ENCODE results near the gene NHLH1. TPM values are rescaled to one million over a fixed set of nuclear protein-coding genes. Genes with fewer than 3 reads are reported as not detected.

NHLH1 gene
- total RNA-seq, 1 experiment from 2014 or later = 2.2 TPM

DNA sequence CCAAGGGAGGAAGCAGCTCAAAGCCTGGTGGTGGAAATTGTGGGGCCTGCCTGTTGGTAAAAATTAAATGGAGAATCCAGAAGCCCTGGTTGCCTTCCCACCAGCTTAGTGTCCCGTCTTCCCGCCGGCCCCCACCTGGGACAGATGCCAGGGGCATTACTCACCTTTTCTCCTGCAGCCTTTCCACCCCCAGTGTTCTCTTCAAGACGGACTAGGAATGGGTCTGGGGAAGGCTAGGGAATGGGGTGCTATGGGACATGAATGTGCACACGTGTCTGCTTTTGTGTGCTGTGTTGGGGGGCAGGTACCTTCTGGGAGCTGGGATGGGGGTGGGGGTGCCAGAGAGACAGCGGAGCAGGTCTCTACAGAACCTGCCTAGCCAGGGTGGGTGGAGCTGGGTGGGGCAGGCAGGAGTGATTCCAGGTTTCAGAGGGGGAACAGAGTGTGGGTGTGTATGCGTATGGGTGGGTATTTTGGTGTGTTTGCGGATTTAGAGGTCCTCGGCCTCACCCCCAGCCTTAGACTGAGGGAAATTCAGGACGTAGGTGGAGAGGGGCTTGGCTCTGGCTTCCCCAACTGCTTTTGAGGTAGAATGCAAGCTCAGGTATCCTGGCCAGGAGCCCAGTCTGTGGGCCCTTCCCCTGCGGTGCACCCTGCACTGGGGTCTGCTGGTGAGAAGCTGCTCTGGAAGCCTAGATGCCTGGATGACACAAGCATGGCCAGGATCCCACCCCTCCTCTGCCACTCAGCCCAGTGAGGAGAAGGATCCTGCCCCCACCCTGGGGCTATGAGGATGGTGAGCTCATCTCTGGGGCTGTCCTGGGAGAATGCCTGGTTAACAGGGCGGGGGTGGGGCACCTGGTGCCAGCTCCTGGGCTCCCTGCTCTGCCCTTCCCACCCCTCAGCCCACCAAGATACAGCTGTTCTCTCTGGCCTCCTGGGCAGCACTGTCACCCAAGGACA lies 41.2 kb downstream of the NHLH1 start:
- no peaks in the 10 kb centered on the region for H3K27me3 ChIP-seq
- no peaks in the 10 kb centered on the region for H3K36me3 ChIP-seq
- H3K4me3 ChIP-seq = no peak overlapping the region
- no peak overlapping the region for H3K27ac ChIP-seq
- peaks cover 22% of the 10 kb centered on the region for H3K4me1 ChIP-seq
- no peak for DNase-seq
- no peaks in the 10 kb centered on the region for H3K9me3 ChIP-seq (replicated peaks)

DNA sequence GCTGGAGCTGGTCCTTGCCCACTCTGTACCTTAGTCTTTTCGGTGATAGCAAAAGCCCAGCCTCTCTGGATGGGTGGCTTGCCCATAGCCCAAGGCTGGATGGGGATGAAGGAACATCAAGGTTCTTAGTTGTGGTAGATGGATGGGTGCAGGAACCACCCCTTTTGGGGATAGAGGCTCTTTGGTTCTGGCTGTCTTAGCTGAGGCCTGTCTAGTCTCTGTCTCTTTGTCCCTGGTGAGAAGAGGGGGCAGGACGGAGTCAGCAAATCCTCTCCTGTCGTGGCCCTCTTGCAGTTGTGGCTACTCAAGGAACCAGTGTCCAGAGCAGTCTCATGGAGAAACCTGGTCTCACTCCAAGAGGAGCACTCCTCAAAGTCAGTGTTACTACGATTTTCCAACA lies 42.0 kb downstream of the NHLH1 start:
- DNase-seq = no peak
- no peaks in the 10 kb centered on the region for H3K36me3 ChIP-seq
- peaks cover 22% of the 10 kb centered on the region for H3K4me1 ChIP-seq
- no peak overlapping the region for H3K27ac ChIP-seq
- H3K9me3 ChIP-seq (replicated peaks) = no peaks in the 10 kb centered on the region
- no peak overlapping the region for H3K4me3 ChIP-seq
- no peaks in the 10 kb centered on the region for H3K27me3 ChIP-seq

DNA sequence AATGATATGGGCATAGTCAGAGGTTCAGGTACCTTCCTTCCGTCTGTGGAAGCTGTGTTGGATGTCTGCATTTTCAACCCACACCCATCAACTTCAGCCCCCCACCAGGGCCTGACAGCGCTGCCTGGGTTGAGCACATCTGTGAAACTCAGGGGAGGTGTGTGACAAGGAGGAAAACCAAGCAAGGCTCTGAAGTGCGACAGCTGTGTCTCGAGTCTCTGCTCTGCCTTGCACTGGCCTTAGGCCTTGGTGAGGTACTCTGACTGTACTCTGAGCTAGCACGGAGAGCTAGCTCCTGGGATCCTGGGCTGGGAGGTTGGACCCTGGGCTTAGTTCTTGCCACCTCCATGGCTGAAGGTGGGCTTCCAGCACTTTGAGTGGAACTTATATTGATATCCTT lies 42.6 kb downstream of the NHLH1 start:
- no peak for DNase-seq

DNA sequence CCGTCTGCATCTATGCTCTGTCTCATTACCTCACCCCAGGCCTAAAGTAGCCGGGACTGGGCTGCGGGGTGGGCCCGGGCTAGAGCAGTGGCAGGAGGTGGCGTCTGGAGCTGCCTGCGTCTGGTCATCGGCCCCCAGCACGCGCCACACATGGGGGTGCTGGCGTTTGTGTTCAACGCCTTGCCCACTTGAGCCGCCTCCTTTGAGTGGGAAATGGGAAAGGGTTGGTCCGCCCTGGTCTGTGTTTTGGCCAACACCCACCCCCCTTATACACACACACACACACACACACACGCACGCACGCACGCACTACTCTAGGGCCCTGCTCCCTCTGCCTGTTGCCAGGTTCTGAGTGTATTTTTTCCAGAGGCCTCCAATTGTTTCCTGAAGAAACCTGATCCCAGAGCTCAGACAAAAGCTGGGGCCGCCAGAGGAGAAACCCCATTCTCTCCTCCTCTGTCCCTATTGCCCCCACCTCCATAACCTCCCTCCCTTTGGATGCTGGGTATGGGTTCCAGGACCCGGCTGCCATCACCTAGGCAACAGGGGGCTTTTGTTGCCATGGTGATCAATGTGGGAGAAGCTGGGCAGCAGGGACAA lies 43.6 kb downstream of the NHLH1 start:
- DNase-seq = peak; percentile 31 to 38
- no peak overlapping the region for H3K27ac ChIP-seq
- no peaks in the 10 kb centered on the region for H3K27me3 ChIP-seq
- H3K9me3 ChIP-seq (replicated peaks) = no peaks in the 10 kb centered on the region
- H3K4me1 ChIP-seq = peaks cover 16% of the 10 kb centered on the region
- H3K4me3 ChIP-seq = no peak overlapping the region
- no peaks in the 10 kb centered on the region for H3K36me3 ChIP-seq

More for the DNA sequence above, 42.6 kb downstream of the NHLH1 start:
- H3K4me3 ChIP-seq = no peak overlapping the region
- no peaks in the 10 kb centered on the region for H3K9me3 ChIP-seq (replicated peaks)
- H3K36me3 ChIP-seq = no peaks in the 10 kb centered on the region
- H3K27me3 ChIP-seq = no peaks in the 10 kb centered on the region
- peaks cover 22% of the 10 kb centered on the region for H3K4me1 ChIP-seq
- no peak overlapping the region for H3K27ac ChIP-seq

DNA sequence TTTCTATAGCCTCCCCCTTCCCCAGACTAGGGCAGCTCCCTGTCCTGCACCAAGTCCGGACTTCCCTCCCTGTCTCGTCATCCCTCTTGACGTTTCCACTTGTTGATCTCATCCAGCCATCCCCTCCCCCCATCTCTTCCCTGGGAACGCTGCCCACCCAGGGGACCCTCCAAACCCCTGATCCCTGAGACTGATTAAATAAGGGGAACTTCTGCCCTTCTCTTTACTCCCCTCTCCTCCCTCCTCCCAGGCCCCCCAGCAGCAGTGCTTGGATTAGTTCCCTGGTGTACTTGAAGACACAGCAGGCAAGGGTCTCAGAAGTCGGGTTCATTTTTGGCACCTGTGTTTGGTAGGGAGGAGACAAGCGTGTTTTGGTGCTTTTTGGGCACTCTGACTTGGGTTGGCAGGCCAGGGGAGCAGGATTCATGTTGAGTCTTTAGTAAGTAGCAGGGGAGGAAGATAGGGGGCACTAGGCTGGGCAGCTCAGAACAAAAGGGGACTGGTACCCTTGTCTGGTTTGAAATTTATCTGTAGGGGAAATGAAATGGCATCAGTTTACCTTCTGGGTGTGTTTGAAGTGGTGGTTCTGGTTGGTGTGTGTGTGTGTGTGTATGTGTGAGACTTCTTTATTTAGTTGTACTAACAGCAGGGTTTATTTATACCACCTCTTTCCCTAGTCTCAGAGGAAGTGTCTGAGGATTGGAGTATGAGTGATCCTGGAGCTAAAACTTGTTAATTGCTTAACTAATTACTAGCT lies 44.6 kb downstream of the NHLH1 start:
- H3K4me1 ChIP-seq = peaks cover 12% of the 10 kb centered on the region
- no peak for DNase-seq
- H3K4me3 ChIP-seq = no peak overlapping the region
- no peaks in the 10 kb centered on the region for H3K36me3 ChIP-seq
- no peaks in the 10 kb centered on the region for H3K27me3 ChIP-seq
- H3K27ac ChIP-seq = no peak overlapping the region
- H3K9me3 ChIP-seq (replicated peaks) = no peaks in the 10 kb centered on the region

DNA sequence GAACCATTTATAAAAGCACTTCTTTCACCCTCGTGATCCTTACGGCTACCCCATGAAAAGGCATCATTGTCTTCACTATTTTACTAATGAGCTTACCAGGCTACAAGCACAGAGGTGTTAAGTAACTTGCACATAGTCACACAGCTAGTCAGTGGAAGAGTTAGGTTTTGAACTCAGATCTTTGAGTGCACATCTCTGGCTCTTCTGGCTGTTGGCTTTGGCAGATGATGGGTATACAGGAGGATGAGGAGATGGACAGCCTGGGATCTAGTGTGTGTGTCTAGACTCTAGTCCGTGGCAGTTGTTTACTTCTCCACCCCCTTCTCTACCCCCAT lies 45.1 kb downstream of the NHLH1 start:
- no peak overlapping the region for H3K27ac ChIP-seq
- no peak for DNase-seq
- peaks cover 12% of the 10 kb centered on the region for H3K4me1 ChIP-seq
- H3K9me3 ChIP-seq (replicated peaks) = no peaks in the 10 kb centered on the region
- H3K4me3 ChIP-seq = no peak overlapping the region
- no peaks in the 10 kb centered on the region for H3K36me3 ChIP-seq
- no peaks in the 10 kb centered on the region for H3K27me3 ChIP-seq

DNA sequence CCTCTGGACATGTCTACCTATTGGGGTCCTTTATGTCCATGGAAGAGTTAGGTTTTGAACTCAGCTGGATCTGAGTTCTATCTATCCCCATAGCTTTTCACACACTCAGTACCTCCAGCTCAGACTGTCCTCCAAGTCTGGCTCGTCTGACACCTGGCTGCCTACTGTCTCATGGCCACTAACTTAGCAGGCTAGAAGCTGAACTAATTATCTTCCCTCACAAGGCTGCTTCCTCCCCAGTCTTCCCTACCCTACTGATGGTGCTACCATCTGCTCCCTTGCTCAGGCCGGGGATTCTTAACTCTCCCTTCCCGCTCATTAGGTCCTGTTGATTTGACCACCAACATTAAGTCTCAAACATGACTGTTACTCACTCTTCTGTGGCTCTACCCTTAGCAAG lies 46.8 kb downstream of the NHLH1 start:
- Histone ChIP-seq H3K4me3 (no peak overlapping the region), H3K4me1 (peaks cover 12% of the 10 kb centered on the region), H3K27ac (no peak overlapping the region), H3K27me3 (no peaks in the 10 kb centered on the region), H3K36me3 (no peaks in the 10 kb centered on the region), H3K9me3 (replicated peaks) (no peaks in the 10 kb centered on the region)
- no peak for DNase-seq

DNA sequence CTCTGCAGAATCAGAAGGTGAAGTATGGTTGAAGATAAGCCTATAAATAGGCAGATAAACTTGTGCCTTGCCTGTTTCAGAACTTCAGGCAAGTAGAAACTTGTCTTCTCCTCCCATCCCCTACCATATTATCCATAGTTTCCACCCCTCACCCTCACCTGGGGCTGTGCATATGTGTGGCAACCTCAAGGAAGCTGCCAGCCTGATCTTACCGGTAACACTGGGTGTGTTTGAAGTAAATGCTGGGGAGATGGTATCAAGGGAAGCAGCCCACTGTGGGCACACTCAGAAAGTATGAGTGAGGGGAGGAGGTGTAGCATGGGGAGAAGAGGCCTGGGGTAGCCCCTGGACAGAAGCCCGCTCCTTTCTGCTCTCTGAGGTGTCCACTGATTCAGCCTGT lies 48.0 kb downstream of the NHLH1 start:
- Histone ChIP-seq H3K27me3 (no peaks in the 10 kb centered on the region), H3K36me3 (no peaks in the 10 kb centered on the region), H3K4me1 (peaks cover 12% of the 10 kb centered on the region), H3K4me3 (no peak overlapping the region), H3K27ac (no peak overlapping the region), H3K9me3 (replicated peaks) (no peaks in the 10 kb centered on the region)
- DNase-seq = no peak

DNA sequence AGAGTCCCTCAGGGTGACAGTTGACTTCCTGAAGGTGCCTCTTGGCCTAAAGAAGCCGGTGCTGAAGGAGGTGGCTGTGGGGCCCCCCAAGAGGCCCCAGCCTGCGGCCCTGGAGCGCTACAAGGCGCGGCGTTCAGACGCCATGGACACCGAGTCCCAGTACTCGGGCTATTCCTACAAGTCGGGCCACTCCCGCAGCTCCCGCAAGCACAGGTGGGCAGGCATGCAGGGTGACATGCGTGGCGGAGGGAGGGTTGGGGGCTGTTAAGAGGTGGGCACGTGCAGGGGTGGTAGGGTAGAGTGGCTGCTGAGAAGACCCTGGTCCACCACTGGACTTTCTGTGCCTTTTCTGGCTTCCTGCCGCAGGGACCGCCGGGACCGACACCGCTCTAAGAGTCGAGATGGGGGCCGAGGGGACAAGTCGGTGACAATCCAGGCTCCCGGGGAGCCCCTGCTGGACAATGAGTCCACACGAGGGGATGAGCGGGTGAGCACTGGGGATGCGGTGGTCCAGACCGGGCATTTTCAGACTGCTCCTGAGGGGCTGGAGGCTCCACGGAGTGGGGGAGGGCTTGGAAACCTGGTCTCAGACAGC lies 48.9 kb downstream of the NHLH1 start:
- DNase-seq = no peak
- Histone ChIP-seq H3K4me1 (peaks cover 6% of the 10 kb centered on the region), H3K27me3 (no peaks in the 10 kb centered on the region), H3K27ac (no peak overlapping the region), H3K9me3 (replicated peaks) (no peaks in the 10 kb centered on the region), H3K36me3 (no peaks in the 10 kb centered on the region), H3K4me3 (no peak overlapping the region)

DNA sequence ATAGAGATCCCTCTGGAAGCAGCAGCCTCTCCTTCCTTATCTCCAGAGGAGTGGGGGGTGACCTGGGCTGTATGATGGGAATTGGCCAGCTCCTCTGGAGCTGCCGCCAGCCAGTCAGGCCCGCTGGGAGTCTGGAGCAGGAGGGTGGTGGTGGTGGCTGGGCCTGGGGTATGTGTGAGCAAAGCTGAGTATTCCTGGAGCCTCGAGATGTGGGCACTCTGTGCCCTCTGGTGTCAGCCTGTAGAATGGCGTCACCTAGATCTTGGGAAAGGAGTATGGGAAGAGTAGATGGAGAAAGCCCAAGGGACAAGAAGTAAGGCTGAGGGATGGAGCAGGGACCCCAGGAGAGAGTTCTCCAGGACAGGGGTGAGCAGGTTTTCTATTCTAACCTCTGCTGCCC lies 49.5 kb downstream of the NHLH1 start:
- Histone ChIP-seq H3K4me1 (no peaks in the 10 kb centered on the region), H3K27me3 (no peaks in the 10 kb centered on the region), H3K4me3 (no peak overlapping the region), H3K36me3 (no peaks in the 10 kb centered on the region), H3K27ac (no peak overlapping the region), H3K9me3 (replicated peaks) (no peaks in the 10 kb centered on the region)
- DNase-seq = peak; percentile 33 to 50

DNA sequence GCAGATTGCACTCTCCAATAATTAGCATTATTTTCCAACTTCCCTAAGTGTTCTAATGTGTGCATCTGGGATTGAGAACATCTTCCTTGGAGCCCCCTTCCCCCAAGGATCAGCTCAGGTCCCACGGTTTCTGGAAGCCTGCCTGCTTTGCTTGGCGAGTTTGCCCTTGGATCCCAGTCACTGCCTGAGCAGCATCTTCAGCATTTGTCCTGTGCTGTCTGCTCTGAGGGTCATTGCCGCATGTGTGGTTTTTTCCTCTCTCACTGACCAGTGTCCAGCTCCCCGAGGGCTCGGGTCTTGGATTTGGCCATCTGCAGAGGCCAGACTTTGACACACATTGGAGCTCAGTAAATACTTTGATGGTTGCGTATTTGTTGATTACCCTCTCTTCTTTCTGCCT lies 51.6 kb downstream of the NHLH1 start:
- no peak for DNase-seq
- H3K36me3 ChIP-seq = no peaks in the 10 kb centered on the region
- H3K4me3 ChIP-seq = no peak overlapping the region
- no peak overlapping the region for H3K27ac ChIP-seq
- H3K9me3 ChIP-seq (replicated peaks) = no peaks in the 10 kb centered on the region
- no peaks in the 10 kb centered on the region for H3K27me3 ChIP-seq
- H3K4me1 ChIP-seq = no peaks in the 10 kb centered on the region

DNA sequence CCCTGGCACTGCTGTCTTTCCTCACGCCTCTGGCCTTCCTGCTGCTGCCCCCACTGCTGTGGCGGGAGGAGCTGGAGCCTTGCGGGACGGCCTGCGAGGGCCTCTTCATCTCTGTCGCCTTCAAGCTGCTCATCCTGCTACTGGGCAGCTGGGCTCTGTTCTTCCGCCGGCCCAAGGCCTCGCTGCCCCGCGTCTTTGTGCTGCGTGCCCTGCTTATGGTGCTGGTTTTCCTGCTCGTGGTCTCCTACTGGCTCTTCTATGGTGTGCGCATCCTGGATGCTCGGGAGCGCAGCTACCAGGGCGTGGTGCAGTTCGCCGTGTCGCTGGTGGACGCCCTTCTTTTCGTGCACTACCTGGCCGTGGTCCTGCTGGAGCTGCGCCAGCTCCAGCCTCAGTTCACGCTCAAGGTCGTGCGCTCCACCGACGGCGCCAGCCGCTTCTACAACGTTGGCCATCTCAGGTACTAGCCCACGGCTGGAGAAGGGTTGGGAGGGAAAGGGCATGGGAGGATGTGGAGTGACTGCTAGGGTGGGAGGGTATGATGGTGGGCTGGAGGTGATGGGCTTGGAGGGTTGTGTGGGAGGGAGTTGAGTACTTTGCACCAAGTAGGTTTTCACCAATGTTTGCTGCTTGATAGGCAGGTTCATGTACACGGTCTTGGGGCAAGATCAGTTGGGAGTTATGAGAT lies 52.4 kb downstream of the NHLH1 start:
- no peaks in the 10 kb centered on the region for H3K36me3 ChIP-seq
- H3K27me3 ChIP-seq = no peaks in the 10 kb centered on the region
- H3K4me3 ChIP-seq = no peak overlapping the region
- no peak for DNase-seq
- H3K4me1 ChIP-seq = no peaks in the 10 kb centered on the region
- H3K9me3 ChIP-seq (replicated peaks) = no peaks in the 10 kb centered on the region
- H3K27ac ChIP-seq = no peak overlapping the region

DNA sequence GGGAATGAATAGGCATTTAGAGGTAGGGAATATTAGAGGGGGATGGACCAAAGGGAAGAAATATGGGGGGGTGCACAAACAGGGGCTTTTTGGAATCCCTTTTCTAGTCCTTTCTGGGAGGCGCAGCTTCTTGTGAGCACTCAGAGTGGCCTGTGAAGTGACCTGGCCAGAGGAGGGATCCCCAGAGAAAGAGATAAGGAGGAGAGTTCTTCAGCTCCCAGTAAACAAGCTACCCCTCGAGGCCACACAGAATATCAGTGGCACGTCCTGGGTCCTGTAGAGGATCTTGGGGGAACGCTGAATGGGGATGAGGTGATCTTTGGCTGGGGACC lies 52.9 kb downstream of the NHLH1 start:
- H3K36me3 ChIP-seq = 0 out of 2 replicates have a peak, but pooled peaks cover under 1% of the 10 kb centered on the region
- DNase-seq = no peak

More for the DNA sequence above, 52.9 kb downstream of the NHLH1 start:
- no peaks in the 10 kb centered on the region for H3K27me3 ChIP-seq
- no peaks in the 10 kb centered on the region for H3K4me1 ChIP-seq
- H3K9me3 ChIP-seq (replicated peaks) = no peaks in the 10 kb centered on the region
- H3K27ac ChIP-seq = no peak overlapping the region
- no peak overlapping the region for H3K4me3 ChIP-seq
